IPS DF 6.9 (cell line): Measurements from ENCODE around the gene CMKLR1.

Experiments used
- DNase-seq: peaks from one replicate; pipeline ENCODE4 v3.0.0-alpha.2; 2013; ENCODE audit warnings: low read depth, low spot score
- H3K27ac ChIP-seq: one replicate; pipeline ENCODE4 v1.5.1; 2013; ENCODE audit warnings: low read length, control low read depth
- H3K27me3 ChIP-seq: 2 replicates; pipeline ENCODE4 v1.6.1; 2013; ENCODE audit warnings: mild to moderate bottlenecking, low read length; ENCODE audit not compliant: control insufficient read depth, insufficient read depth
- H3K36me3 ChIP-seq: 2 replicates; pipeline ENCODE4 v1.6.1; 2013; ENCODE audit warnings: low read length; ENCODE audit not compliant: control insufficient read depth, insufficient read depth
- H3K4me1 ChIP-seq: 2 replicates; pipeline ENCODE4 v1.6.1; 2013; ENCODE audit warnings: low read length; ENCODE audit not compliant: control insufficient read depth, insufficient read depth
- H3K4me3 ChIP-seq: 2 replicates; pipeline ENCODE4 v1.5.1; 2013; ENCODE audit warnings: mild to moderate bottlenecking, low read length
- H3K9me3 ChIP-seq: 2 replicates; pipeline ENCODE4 v1.6.1; 2013; ENCODE audit warnings: low read length, inconsistent platforms; ENCODE audit not compliant: control insufficient read depth, insufficient read depth
- WGBS: extraction: QIAGEN DNeasy Blood & Tissue Kit; methylation state at CpG from one replicate; pipeline ENCODE4 v1.1.7; 2013; ENCODE audit warnings: mixed read lengths, missing lambda C conversion rate; ENCODE audit not compliant: insufficient read length, insufficient coverage; 5-methylcytosine and 5-hydroxymethylcytosine counted together

The CMKLR1 gene

DNA sequence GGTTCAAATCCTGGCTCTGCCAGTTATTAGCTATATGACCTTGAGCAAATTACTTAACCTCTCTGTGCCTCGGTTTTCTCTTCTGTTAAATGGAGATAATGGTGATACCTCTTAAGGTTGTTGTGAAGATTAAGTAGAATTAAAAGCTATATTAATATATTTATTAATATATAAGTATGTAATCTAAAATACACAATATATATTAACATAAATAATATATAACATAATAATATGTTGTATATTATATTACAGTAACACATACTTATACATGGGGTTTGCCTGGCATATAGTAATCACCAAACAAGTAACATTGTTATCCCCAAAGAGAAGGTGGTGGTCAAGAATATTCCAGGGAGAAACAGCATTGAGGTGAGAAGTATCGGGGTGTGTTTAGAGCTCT lies 92.0 kb downstream of the CMKLR1 start:
- no peaks in the 10 kb centered on the region for H3K9me3 ChIP-seq
- no peak overlapping the region for H3K4me3 ChIP-seq
- no peak overlapping the region for H3K27ac ChIP-seq
- H3K36me3 ChIP-seq = no peaks in the 10 kb centered on the region
- DNase-seq = no peak
- H3K4me1 ChIP-seq = no peaks in the 10 kb centered on the region
- no CpG with 5 or more reads among the region's 2 CpGs for WGBS
- no peaks in the 10 kb centered on the region for H3K27me3 ChIP-seq

DNA sequence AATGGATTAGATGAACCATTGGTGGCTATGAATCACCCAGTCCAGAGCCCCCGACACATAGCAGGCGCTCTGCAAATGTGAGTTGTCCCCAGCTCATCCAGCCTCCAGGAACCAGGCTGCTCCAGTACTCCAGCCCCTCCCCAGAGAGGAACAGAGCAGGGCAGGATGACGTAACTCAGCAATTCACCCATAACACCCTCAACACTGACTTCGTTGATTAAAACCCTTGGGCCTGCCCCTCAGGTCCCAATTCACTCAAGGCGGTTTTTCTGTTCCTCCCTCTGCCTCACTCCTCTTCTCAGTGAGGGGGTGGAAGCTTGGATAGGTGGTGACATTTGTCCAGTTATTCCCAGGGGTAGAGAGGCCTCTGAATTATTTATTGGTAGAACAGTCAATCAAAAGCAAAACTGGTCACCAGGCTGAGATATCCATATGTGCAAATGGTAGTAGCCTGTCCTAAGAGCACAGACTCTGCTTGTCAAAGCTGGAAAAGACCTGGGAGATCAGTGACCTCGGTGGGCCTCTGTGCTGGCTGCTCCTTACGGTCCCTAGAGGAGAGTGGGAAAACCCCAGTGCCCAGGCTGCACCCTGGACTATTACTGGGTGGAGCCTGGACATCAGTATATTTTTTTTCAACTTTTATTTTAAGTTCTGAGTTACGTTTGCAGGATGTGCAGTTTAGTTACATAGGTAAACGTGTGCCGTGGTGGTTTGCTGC lies 97.0 kb downstream of the CMKLR1 start:
- WGBS = no CpG with 5 or more reads among the region's 10 CpGs
- Histone ChIP-seq H3K9me3 (no peaks in the 10 kb centered on the region), H3K4me1 (no peaks in the 10 kb centered on the region)

GRCh38 chr12:108240928-108241327 lies 98.2 kb downstream of the CMKLR1 start:
- Histone ChIP-seq H3K4me3 (no peak overlapping the region), H3K27ac (no peak overlapping the region), H3K36me3 (no peaks in the 10 kb centered on the region), H3K9me3 (no peaks in the 10 kb centered on the region), H3K4me1 (peaks cover 3% of the 10 kb centered on the region; the same call in 1 of the 2 replicates), H3K27me3 (no peaks in the 10 kb centered on the region)
- WGBS = no CpG with 5 or more reads among the region's 4 CpGs
- DNase-seq = no peak

More for the DNA sequence above, 97.0 kb downstream of the CMKLR1 start:
- Histone ChIP-seq H3K27me3 (no peaks in the 10 kb centered on the region), H3K27ac (no peak overlapping the region), H3K36me3 (no peaks in the 10 kb centered on the region), H3K4me3 (no peak overlapping the region)
- no peak for DNase-seq

DNA sequence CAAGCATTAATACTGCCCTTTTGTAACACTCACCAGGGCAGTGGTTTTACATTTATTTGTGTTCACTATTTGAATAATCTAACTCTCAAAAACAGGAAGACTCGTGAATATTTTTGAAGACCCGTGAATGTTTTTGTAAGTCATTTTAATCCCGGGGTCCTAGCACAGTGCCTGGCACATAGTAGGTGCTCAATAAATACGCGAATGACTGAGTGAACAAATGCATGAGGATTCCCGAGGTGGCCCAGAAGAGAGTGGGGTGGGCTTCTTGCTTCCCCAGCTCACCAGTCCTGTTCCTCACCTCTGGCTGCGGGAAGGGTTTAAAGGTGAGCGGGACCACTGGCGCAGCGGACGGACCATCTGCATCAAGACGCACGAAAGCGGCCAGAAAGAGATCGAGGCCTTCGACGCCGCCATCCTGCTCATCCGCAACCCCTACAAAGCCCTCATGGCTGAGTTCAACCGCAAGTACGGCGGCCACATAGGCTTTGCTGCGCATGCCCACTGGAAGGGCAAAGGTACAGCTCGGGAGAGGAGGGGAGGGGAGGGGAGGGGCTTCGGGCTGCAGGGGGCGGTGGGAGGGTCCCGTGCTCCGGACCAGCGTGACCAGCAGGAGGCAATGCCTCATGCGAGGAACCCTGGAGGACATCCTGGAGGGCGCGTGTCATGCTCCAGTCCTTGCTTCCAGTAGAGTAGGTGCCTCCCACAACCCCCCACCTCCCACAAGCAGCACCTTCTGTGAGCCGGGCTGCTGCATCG lies 98.9 kb downstream of the CMKLR1 start:
- H3K27me3 ChIP-seq = no peaks in the 10 kb centered on the region
- peaks cover 4% of the 10 kb centered on the region; the same call in 1 of the 2 replicates for H3K4me1 ChIP-seq
- H3K36me3 ChIP-seq = no peaks in the 10 kb centered on the region
- H3K27ac ChIP-seq = no peak overlapping the region
- no peak overlapping the region for H3K4me3 ChIP-seq
- no peak for DNase-seq
- WGBS = no CpG with 5 or more reads among the region's 34 CpGs
- H3K9me3 ChIP-seq = no peaks in the 10 kb centered on the region

DNA sequence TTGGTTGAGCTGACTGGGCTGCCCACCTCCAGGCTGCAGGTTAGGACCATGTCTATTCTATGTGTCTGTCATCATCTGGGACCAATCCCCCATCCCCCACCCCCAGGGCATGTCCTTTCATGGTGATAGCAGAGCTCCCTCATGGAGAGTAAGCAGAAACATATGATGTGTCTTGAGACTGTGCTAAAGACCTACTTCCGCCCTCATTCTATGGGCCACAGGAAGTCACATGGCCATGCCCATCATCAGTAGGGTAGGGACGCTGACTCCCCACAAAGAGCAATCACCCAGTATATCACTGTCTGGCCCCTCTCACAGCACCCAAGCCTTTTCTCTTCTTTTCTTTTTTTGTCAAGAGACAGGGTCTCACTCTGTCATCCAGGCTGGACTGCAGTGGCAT lies 99.7 kb downstream of the CMKLR1 start:
- DNase-seq = no peak
- Histone ChIP-seq H3K4me3 (no peak overlapping the region), H3K27ac (no peak overlapping the region), H3K4me1 (peaks cover 4% of the 10 kb centered on the region; the same call in 1 of the 2 replicates), H3K27me3 (no peaks in the 10 kb centered on the region), H3K36me3 (no peaks in the 10 kb centered on the region), H3K9me3 (no peaks in the 10 kb centered on the region)
- no CpG with 5 or more reads among the region's 2 CpGs for WGBS

DNA sequence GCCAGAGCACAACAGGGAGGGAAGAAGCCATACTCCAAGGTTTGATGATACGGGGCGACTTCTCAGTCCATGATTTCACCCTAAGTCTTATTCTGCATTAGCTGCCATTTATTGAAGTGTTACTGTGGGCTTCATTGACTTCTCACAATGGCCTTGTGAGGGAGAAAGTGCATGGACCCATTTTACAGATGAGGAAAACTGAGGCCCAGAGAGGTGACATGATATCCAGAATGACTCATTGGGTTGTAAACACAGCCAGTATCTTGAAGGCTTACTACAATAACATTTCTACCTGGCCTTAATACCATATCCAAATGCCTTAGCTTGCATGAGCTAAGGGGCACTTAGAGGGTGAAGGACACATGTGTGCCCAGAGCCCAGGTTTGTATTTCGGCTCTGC lies 100.6 kb downstream of the CMKLR1 start:
- WGBS = no CpG with 5 or more reads among the region's 3 CpGs
- H3K9me3 ChIP-seq = no peaks in the 10 kb centered on the region
- no peaks in the 10 kb centered on the region for H3K27me3 ChIP-seq
- no peaks in the 10 kb centered on the region for H3K36me3 ChIP-seq
- no peak for DNase-seq
- peaks cover 4% of the 10 kb centered on the region; the same call in 1 of the 2 replicates for H3K4me1 ChIP-seq
- no peak overlapping the region for H3K27ac ChIP-seq
- no peak overlapping the region for H3K4me3 ChIP-seq
